ENCODE results near the gene CHAD.

CHAD gene

GRCh38 chr17:50466371-50467113 lies 2.1 kb downstream of the CHAD start:
- no peaks in the 10 kb centered on the region for H3K9me3 ChIP-seq (ENCODE audit: low read depth, low read length)
- no peak overlapping the region for H3K27ac ChIP-seq
- H3K9ac ChIP-seq (ENCODE audit: insufficient read length): no peak overlapping the region
- no peak for TF ChIP-seq EZH2 (IDR thresholded peaks at IDR 0.05)
- no peak for TF ChIP-seq POLR2AphosphoS5 (IDR thresholded peaks at IDR 0.05; ENCODE audit: borderline replicate concordance, low read depth, low read length)
- TF ChIP-seq FOXP2 (optimal IDR thresholded peaks at IDR 0.05; ENCODE audit: control extremely low read depth, extremely low read length, insufficient read depth): no peak
- H3K4me3 ChIP-seq: no peak overlapping the region
- no peaks in the 10 kb centered on the region for H3K36me3 ChIP-seq (ENCODE audit: insufficient read depth, low read length)
- DNase-seq (ENCODE audit: low read depth, low spot score): no peak

- DNase-seq (ENCODE audit: low read depth, low spot score): no peak
- H3K9me3 ChIP-seq (ENCODE audit: low read depth, low read length): no peaks in the 10 kb centered on the region
- TF ChIP-seq EZH2 (IDR thresholded peaks at IDR 0.05) (no peak), POLR2AphosphoS5 (IDR thresholded peaks at IDR 0.05; ENCODE audit: borderline replicate concordance, low read depth, low read length) (no peak), FOXP2 (optimal IDR thresholded peaks at IDR 0.05; ENCODE audit: control extremely low read depth, extremely low read length, insufficient read depth) (no peak)
These were observed 3.0 kb downstream of the CHAD start for GRCh38 chr17:50465635-50466034.

GRCh38 chr17:50465171-50465570 lies 3.5 kb downstream of the CHAD start:
- Histone ChIP-seq H3K9me3 (ENCODE audit: low read depth, low read length) (no peaks in the 10 kb centered on the region), H3K9ac (ENCODE audit: insufficient read length) (no peak overlapping the region), H3K27ac (no peak overlapping the region), H3K4me3 (no peak overlapping the region), H3K36me3 (ENCODE audit: insufficient read depth, low read length) (no peaks in the 10 kb centered on the region)
- no peak for TF ChIP-seq FOXP2 (optimal IDR thresholded peaks at IDR 0.05; ENCODE audit: control extremely low read depth, extremely low read length, insufficient read depth)
- no peak for TF ChIP-seq EZH2 (IDR thresholded peaks at IDR 0.05)
- TF ChIP-seq POLR2AphosphoS5 (IDR thresholded peaks at IDR 0.05; ENCODE audit: borderline replicate concordance, low read depth, low read length): no peak
- no peak for DNase-seq (ENCODE audit: low read depth, low spot score)

More at GRCh38 chr17:50465635-50466034, 3.0 kb downstream of the CHAD start:
- H3K27ac ChIP-seq: no peak overlapping the region
- H3K36me3 ChIP-seq (ENCODE audit: insufficient read depth, low read length): no peaks in the 10 kb centered on the region
- no peak overlapping the region for H3K9ac ChIP-seq (ENCODE audit: insufficient read length)
- H3K4me3 ChIP-seq: no peak overlapping the region

- H3K9me3 ChIP-seq (ENCODE audit: low read depth, low read length): no peaks in the 10 kb centered on the region
- DNase-seq (ENCODE audit: low read depth, low spot score): no peak
- no peaks in the 10 kb centered on the region for H3K36me3 ChIP-seq (ENCODE audit: insufficient read depth, low read length)
- H3K4me3 ChIP-seq: no peak overlapping the region
- H3K9ac ChIP-seq (ENCODE audit: insufficient read length): no peak overlapping the region
- TF ChIP-seq FOXP2 (optimal IDR thresholded peaks at IDR 0.05; ENCODE audit: control extremely low read depth, extremely low read length, insufficient read depth) (no peak), POLR2AphosphoS5 (IDR thresholded peaks at IDR 0.05; ENCODE audit: borderline replicate concordance, low read depth, low read length) (no peak)
- H3K27ac ChIP-seq: no peak overlapping the region
These were observed 3.9 kb downstream of the CHAD start for GRCh38 chr17:50464736-50465135.

GRCh38 chr17:50464121-50464520 lies 4.6 kb downstream of the CHAD start:
- Histone ChIP-seq H3K4me3 (no peak overlapping the region), H3K9ac (ENCODE audit: insufficient read length) (no peak overlapping the region), H3K36me3 (ENCODE audit: insufficient read depth, low read length) (no peaks in the 10 kb centered on the region), H3K27ac (no peak overlapping the region), H3K9me3 (ENCODE audit: low read depth, low read length) (no peaks in the 10 kb centered on the region)
- TF ChIP-seq EZH2 (IDR thresholded peaks at IDR 0.05) (no peak), FOXP2 (optimal IDR thresholded peaks at IDR 0.05; ENCODE audit: control extremely low read depth, extremely low read length, insufficient read depth) (no peak), POLR2AphosphoS5 (IDR thresholded peaks at IDR 0.05; ENCODE audit: borderline replicate concordance, low read depth, low read length) (no peak)
- no peak for DNase-seq (ENCODE audit: low read depth, low spot score)

GRCh38 chr17:50462446-50462845 lies 6.2 kb downstream of the CHAD start:
- no peaks in the 10 kb centered on the region for H3K9me3 ChIP-seq (ENCODE audit: low read depth, low read length)
- DNase-seq (ENCODE audit: low read depth, low spot score): no peak
- H3K36me3 ChIP-seq (ENCODE audit: insufficient read depth, low read length): no peaks in the 10 kb centered on the region
- H3K4me3 ChIP-seq: no peak overlapping the region
- no peak overlapping the region for H3K9ac ChIP-seq (ENCODE audit: insufficient read length)
- TF ChIP-seq EZH2 (IDR thresholded peaks at IDR 0.05): no peak
- TF ChIP-seq FOXP2 (optimal IDR thresholded peaks at IDR 0.05; ENCODE audit: control extremely low read depth, extremely low read length, insufficient read depth): no peak
- TF ChIP-seq POLR2AphosphoS5 (IDR thresholded peaks at IDR 0.05; ENCODE audit: borderline replicate concordance, low read depth, low read length): no peak
- H3K27ac ChIP-seq: no peak overlapping the region

- Histone ChIP-seq H3K4me3 (no peak overlapping the region), H3K36me3 (ENCODE audit: insufficient read depth, low read length) (no peaks in the 10 kb centered on the region), H3K9ac (ENCODE audit: insufficient read length) (no peak overlapping the region), H3K27ac (no peak overlapping the region), H3K9me3 (ENCODE audit: low read depth, low read length) (no peaks in the 10 kb centered on the region)
- no peak for DNase-seq (ENCODE audit: low read depth, low spot score)
- no peak for TF ChIP-seq EZH2 (IDR thresholded peaks at IDR 0.05)
- no peak for TF ChIP-seq FOXP2 (optimal IDR thresholded peaks at IDR 0.05; ENCODE audit: control extremely low read depth, extremely low read length, insufficient read depth)
- no peak for TF ChIP-seq POLR2AphosphoS5 (IDR thresholded peaks at IDR 0.05; ENCODE audit: borderline replicate concordance, low read depth, low read length)
These were observed 7.0 kb downstream of the CHAD start for GRCh38 chr17:50461550-50462132.

- Histone ChIP-seq H3K27ac (no peak overlapping the region), H3K36me3 (ENCODE audit: insufficient read depth, low read length) (no peaks in the 10 kb centered on the region), H3K9me3 (ENCODE audit: low read depth, low read length) (no peaks in the 10 kb centered on the region), H3K4me3 (no peak overlapping the region), H3K9ac (ENCODE audit: insufficient read length) (no peak overlapping the region)
- no peak for TF ChIP-seq POLR2AphosphoS5 (IDR thresholded peaks at IDR 0.05; ENCODE audit: borderline replicate concordance, low read depth, low read length)
- no peak for TF ChIP-seq EZH2 (IDR thresholded peaks at IDR 0.05)
- TF ChIP-seq FOXP2 (optimal IDR thresholded peaks at IDR 0.05; ENCODE audit: control extremely low read depth, extremely low read length, insufficient read depth): no peak
- DNase-seq (ENCODE audit: low read depth, low spot score): no peak
These were observed 7.7 kb downstream of the CHAD start for GRCh38 chr17:50460831-50461526.
